Upper lobe of left lung (tissue), 4 donors: Measurements from ENCODE around the gene FUT6.

ENCODE experiments used
- EP300 ChIP-seq, 4 donors: sonication (generic); formaldehyde crosslinking; IDR thresholded peaks; one replicate each; pipeline ENCODE4 v1.5.1; 2017; ENCODE audit warnings: antibody characterized with exemption in 4 of 4, control low read depth in 2 of 4
- POLR2A ChIP-seq, 4 donors: fragments of 450-650 bp; IDR thresholded peaks; one replicate each; pipeline ENCODE4 v1.5.1; 2016 to 2017; ENCODE audit warnings: antibody characterized with exemption in 4 of 4, mild to moderate bottlenecking in 2 of 4
- POLR2AphosphoS5 ChIP-seq, 2 donors: sonication (generic); formaldehyde crosslinking; IDR thresholded peaks; one replicate each; pipeline ENCODE4 v1.5.1; 2017; ENCODE audit warnings: antibody characterized with exemption in 2 of 2

GRCh38 chr19:5792224-5792623 lies 47.3 kb downstream of the FUT6 start:
- TF ChIP-seq POLR2A (IDR thresholded peaks at IDR 0.05), result no peak
- TF ChIP-seq POLR2AphosphoS5 (IDR thresholded peaks at IDR 0.05), result no peak
- TF ChIP-seq EP300 (IDR thresholded peaks at IDR 0.05), result no peak
